AG09319 (cell line): ENCODE data around the gene ERI3.

Experiments
- DNase-seq: peaks from one replicate; pipeline ENCODE4 v3.0.0-alpha.2; 2010; ENCODE audit warnings: low read depth; ENCODE audit errors: extremely low read depth
- TF ChIP-seq, protein P1 (sequence below): IDR thresholded peaks from 2 replicates; pipeline ENCODE4 v1.5.1; 2011; ENCODE audit warnings: low read depth, mild to moderate bottlenecking, inconsistent platforms, low read length, moderate library complexity

ERI3 gene

DNA sequence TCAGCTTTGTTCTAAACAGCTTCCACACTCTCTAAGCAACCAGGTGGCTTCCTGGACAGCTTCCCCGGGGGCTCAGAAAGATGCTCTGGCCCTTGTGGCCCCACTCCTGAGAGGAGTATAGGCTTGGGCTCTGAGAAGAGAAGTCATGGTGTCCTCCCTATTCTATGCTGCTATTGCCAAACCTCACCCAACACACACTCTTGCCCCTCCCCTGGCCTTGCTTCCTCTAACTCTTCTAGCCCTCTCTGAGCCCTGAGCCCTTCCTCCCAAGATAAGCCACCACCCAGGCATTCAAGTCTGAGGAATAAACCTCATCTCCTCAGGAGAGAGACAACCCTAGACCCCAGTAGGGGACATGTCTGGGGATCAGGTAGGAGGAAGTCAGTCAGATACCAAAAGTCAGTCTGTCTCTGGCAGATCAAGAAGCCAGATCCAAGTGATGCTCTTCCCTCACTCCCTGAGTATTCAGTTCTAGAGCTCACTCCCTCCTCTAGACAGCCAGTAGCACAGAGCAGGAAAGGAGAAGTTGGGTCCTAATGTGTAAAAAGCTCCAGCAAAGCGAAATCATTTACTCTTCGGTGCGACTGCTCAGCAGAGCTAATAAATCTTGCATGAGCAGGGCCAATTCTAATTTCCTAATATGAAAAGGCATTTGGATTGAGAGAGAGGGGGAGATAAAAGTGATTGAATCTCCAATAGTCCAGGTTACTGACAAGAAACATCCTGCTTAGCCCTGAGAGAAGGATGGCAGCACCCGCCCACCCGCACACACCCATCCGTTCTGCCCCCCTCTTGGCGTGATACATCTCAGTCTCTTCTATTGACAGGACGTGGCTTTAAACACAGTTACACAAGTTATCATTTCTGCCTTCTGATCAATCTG, 91.2 kb downstream of the ERI3 start:
- no peak for DNase-seq
- TF ChIP-seq, protein P1, sequence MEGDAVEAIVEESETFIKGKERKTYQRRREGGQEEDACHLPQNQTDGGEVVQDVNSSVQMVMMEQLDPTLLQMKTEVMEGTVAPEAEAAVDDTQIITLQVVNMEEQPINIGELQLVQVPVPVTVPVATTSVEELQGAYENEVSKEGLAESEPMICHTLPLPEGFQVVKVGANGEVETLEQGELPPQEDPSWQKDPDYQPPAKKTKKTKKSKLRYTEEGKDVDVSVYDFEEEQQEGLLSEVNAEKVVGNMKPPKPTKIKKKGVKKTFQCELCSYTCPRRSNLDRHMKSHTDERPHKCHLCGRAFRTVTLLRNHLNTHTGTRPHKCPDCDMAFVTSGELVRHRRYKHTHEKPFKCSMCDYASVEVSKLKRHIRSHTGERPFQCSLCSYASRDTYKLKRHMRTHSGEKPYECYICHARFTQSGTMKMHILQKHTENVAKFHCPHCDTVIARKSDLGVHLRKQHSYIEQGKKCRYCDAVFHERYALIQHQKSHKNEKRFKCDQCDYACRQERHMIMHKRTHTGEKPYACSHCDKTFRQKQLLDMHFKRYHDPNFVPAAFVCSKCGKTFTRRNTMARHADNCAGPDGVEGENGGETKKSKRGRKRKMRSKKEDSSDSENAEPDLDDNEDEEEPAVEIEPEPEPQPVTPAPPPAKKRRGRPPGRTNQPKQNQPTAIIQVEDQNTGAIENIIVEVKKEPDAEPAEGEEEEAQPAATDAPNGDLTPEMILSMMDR, result no peak

DNA sequence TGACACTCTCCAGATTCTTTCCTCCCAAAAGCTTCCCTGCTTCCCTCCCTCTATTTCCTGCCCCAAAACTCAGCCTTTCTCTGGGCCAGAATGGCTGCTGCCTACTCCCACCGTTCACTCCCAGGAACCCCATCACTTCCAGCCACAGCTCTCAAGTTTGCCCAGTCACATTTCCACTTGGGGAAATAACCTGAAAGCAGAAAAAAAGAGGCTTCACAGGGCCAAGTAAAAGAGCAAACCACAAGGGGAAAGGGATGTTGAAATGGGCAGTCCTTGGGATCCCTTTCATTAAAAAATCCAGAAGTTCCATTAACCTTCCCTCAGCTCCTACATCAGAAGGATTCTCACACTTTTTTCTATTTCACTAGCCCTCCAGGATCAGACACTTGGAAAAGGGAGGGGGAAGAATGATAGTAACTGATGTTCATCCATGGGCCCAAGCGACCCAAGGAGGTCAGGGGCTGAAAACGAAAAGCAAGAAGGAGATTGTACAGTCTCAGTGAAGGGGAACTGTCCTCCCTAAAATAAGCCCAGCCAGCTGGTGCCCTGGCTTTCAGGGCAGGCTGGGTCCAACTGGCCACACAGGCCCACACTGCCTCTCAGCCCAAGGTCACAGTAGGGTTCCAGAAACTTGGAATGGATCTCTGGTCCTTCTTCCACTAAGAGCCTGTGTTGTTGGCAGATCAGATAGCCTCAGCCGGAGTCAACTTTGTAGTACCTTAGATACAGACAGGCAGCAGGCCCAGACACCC, 92.1 kb downstream of the ERI3 start:
- no peak for DNase-seq
- TF ChIP-seq, protein P1, result no peak

DNA sequence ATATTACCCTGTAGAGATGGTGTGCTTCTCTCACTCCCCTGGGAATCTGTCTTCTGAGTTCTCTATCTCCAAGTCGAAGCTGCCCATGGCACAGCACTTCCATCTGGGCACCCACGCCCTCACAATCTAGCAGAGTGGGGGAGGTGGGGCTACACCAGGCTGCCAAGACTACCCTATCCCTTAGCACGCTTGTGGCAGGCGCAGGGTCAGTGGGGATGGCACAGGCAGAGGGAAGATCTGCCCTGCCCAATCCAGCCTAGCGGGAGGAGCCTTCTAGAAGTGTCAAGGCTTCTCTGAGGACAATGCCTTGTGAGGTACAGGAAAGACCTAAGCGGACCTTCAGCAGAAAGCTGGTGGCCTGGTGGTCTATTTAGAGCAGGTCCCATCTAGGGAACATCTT, 92.6 kb downstream of the ERI3 start:
- TF ChIP-seq, protein P1, result no peak
- no peak for DNase-seq

DNA sequence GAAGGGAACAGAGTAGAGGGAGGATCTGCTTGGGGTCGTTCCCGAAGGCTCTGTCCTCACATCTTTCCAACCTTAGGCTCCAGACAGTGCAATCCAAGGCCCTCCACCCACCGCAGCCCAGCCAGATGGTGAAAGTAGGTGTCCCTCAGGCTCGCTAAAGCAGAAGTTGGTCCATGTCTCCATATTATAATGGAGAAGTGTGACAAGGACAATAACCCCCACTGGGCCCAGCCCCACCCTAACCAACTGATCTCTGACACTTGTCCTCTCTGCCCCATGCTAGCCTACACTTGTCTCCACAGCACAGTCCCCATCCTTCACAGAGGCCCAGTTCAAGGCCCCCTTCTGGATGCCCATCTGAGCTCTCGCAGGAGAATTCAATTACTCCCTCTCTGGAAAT, 93.1 kb downstream of the ERI3 start:
- no peak for DNase-seq
- TF ChIP-seq, protein P1, result no peak

DNA sequence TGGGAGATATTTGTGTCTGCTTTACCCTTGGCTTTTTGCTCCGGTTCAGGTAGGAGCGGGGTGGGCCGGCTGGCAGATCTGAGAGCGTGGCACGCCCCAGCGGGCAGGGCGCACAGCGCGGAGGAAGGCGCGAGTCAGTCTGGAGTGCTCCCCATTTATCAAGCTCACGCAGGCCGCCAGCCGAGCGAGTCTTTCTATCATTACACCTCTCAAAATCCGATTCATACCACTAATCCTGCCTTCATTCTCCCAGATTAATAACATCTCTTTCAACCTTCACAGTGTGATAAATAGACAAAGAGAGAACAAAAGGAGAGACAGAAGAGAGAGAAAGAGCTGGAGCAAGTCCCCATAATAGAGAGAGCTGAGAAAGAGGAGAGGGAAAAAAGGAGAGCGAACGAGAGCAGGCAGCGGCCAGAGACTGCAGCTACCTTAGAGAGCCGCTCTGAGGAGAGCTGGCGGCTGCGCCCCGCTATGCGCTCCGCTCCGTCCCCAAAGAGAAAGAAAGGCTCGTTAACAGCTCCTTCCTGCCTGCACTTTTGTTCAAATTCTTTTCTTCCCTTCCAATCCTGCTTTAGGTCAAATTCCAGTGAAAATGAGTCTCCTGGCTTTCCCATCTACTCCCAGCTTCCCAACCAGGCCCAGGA, 93.8 kb downstream of the ERI3 start:
- no peak for DNase-seq
- TF ChIP-seq, protein P1, result no peak

DNA sequence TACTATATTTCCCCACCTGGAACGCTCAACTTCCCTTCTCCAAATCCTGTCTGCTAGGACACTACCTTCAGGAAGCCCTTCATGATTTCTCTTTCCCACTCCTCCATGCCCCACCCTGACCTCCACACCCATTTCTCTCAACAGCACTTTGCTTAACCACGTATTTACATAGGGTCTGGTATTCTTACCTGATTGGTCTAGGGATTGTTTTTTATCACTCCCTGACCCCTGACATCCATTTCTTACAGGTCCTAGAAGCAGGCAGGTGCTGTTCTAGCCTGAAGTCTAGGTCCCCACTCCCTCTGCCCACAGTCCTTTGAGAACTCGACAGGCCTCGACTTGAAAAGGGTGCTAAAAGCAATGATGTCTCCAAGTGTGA, 94.3 kb downstream of the ERI3 start:
- TF ChIP-seq, protein P1, result no peak
- DNase-seq, result no peak

DNA sequence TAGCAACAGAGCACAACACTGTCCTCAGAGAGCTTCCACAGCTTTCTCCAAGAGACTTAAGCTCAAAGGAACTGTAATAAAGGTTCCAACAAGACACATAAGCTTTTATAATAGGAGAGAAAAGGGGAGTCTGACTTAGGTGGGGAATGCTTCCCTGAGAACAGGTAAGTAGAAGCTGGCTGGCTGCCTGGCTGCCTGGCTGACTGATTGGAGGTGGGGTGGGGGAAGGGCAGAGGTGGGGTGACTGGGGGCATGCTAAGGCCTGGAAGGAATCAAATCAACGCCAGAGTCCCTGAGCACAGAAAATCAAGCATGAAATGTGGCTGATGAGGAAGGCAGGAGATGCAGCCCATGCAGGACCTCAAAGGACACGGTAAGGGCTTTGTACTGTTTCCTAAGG, 96.0 kb downstream of the ERI3 start:
- no peak for DNase-seq
- TF ChIP-seq, protein P1, result no peak
